Panc1 (cell line): Measurements from ENCODE around the gene ZNF398.

ENCODE experiments used
- POLR2AphosphoS5 ChIP-seq: IDR thresholded peaks from 2 replicates; pipeline ENCODE4 v1.6.1; 2012; ENCODE audit warnings: mild to moderate bottlenecking, low read depth, low read length, moderate library complexity
- SIN3A ChIP-seq: IDR thresholded peaks from 2 replicates; pipeline ENCODE4 v1.6.1; 2012; ENCODE audit warnings: low read depth, mild to moderate bottlenecking, low read length, moderate library complexity, borderline replicate concordance; ENCODE audit not compliant: insufficient read depth
- TCF7L2 ChIP-seq: IDR thresholded peaks from 2 replicates; pipeline ENCODE4 v1.6.1; 2011; ENCODE audit warnings: mild to moderate bottlenecking, low read depth, low read length, inconsistent platforms
- TF ChIP-seq, protein P1 (sequence below): fragments of 450-650 bp; IDR thresholded peaks from 2 replicates; pipeline ENCODE4 v1.5.1; 2017; ENCODE audit warnings: mild to moderate bottlenecking
- TF ChIP-seq, protein P2 (sequence below), 2 experiments: IDR thresholded peaks; 2 replicates each; pipeline ENCODE4 v1.6.1; 2011 to 2012; ENCODE audit warnings: low read depth in 2 of 2, control low read depth in 1 of 2, low read length in 1 of 2, mild to moderate bottlenecking in 1 of 2, moderate library complexity in 1 of 2; ENCODE audit not compliant: insufficient read depth in 1 of 2

DNA sequence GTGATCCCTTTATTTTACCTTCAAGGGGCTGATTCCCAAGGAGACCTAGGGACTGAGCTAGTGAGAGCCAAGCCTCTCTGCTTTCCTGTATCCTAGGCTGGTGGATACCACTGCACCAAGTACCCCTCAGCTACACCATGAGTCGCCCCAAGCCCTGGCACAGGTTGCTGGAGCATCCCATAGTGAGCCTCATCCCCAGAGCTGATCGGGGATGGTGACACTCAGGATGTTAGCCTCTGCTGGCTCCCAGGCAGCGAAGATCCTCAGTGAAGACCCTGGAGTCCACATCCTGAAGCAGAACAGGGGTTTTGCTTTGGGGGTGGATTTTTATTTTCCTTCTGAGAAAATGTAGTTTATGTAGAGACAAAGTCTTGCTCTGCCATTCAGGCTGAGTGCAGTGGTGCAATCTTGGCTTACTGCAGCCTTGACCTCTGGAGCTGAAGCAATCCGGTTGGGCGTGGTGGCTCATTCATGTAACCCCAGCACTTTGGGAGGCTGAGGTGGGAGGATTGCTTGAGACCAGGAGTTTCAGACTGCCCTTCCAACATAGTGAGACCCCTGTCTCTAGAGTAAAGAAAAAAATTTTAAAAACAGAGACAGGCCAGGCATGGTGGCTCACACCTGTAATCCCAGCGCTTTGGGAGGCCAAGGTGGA lies 79.7 kb downstream of the ZNF398 start:
- TF ChIP-seq, protein P1, sequence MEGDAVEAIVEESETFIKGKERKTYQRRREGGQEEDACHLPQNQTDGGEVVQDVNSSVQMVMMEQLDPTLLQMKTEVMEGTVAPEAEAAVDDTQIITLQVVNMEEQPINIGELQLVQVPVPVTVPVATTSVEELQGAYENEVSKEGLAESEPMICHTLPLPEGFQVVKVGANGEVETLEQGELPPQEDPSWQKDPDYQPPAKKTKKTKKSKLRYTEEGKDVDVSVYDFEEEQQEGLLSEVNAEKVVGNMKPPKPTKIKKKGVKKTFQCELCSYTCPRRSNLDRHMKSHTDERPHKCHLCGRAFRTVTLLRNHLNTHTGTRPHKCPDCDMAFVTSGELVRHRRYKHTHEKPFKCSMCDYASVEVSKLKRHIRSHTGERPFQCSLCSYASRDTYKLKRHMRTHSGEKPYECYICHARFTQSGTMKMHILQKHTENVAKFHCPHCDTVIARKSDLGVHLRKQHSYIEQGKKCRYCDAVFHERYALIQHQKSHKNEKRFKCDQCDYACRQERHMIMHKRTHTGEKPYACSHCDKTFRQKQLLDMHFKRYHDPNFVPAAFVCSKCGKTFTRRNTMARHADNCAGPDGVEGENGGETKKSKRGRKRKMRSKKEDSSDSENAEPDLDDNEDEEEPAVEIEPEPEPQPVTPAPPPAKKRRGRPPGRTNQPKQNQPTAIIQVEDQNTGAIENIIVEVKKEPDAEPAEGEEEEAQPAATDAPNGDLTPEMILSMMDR = no peak
- TF ChIP-seq POLR2AphosphoS5 (no peak), SIN3A (no peak), TCF7L2 (no peak)
- TF ChIP-seq, protein P2, sequence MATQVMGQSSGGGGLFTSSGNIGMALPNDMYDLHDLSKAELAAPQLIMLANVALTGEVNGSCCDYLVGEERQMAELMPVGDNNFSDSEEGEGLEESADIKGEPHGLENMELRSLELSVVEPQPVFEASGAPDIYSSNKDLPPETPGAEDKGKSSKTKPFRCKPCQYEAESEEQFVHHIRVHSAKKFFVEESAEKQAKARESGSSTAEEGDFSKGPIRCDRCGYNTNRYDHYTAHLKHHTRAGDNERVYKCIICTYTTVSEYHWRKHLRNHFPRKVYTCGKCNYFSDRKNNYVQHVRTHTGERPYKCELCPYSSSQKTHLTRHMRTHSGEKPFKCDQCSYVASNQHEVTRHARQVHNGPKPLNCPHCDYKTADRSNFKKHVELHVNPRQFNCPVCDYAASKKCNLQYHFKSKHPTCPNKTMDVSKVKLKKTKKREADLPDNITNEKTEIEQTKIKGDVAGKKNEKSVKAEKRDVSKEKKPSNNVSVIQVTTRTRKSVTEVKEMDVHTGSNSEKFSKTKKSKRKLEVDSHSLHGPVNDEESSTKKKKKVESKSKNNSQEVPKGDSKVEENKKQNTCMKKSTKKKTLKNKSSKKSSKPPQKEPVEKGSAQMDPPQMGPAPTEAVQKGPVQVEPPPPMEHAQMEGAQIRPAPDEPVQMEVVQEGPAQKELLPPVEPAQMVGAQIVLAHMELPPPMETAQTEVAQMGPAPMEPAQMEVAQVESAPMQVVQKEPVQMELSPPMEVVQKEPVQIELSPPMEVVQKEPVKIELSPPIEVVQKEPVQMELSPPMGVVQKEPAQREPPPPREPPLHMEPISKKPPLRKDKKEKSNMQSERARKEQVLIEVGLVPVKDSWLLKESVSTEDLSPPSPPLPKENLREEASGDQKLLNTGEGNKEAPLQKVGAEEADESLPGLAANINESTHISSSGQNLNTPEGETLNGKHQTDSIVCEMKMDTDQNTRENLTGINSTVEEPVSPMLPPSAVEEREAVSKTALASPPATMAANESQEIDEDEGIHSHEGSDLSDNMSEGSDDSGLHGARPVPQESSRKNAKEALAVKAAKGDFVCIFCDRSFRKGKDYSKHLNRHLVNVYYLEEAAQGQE (IDR thresholded peaks at IDR 0.05; ENCODE audit: insufficient read depth in 1 of 2, low read depth in 2 of 2, low read length in 1 of 2) = no peak
